Measurements from ENCODE around the gene TMEM184B. TPM values are rescaled to one million over a fixed set of nuclear protein-coding genes. Genes with fewer than 3 reads are reported as not detected.

Gene TMEM184B
- total and polyA plus RNA-seq, 2 experiments from 2014 or later = 42.2 to 95.1 TPM

DNA sequence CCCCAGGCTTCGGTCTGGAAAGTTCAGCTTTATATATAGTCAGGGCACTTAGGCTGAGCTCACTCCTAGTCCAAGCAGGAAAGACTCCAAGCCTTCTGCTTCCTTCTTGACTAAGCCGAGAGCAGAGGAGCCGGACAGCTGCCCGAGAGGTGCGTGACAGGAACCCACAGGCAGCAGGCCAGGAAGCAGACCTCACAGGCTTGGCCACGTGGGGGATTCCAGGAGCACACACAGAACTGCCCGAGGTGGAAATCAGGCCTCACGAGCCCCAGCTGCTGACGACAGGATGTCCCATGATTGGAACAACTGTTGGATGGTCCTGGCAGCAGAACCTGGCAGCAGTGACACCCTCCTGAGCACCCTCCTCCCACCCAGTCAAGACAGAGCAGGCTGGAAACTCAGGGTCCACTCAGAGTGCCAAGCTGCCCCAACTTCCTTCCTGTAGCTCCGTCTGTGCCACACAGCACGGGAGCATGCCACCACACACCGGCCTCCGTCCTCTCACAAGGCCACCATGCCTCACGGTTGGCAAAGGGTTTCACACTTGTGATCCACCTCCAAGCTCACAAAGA is 96.6 kb downstream of the TMEM184B start:
- H3K4me3 ChIP-seq = no peak overlapping the region
- Mint-ChIP-seq H3K27ac (no peak overlapping the region), H3K4me1 (peaks cover 33% of the 10 kb centered on the region), H3K36me3 (ENCODE audit: low read depth) (peaks cover 5% of the 10 kb centered on the region; the same call in 2 of the 3 replicates), H3K4me3 (no peak overlapping the region), H3K9me3 (no peaks in the 10 kb centered on the region), H3K27me3 (ENCODE audit: insufficient read depth, low read depth, poor library complexity) (peaks cover 20% of the 10 kb centered on the region)
- peaks cover 14% of the 10 kb centered on the region for H3K4me1 ChIP-seq (ENCODE audit: insufficient read depth)
- no peak overlapping the region for H3K27ac ChIP-seq (ENCODE audit: low read depth)
- H3K4me2 ChIP-seq = no peak overlapping the region
- no peaks in the 10 kb centered on the region for H4K20me1 ChIP-seq (replicated peaks; ENCODE audit: insufficient read depth)
- no peak for TF ChIP-seq ZNF114 (CRISPR knock-in tag; IDR thresholded peaks at IDR 0.05)
- TF ChIP-seq, protein P1, sequence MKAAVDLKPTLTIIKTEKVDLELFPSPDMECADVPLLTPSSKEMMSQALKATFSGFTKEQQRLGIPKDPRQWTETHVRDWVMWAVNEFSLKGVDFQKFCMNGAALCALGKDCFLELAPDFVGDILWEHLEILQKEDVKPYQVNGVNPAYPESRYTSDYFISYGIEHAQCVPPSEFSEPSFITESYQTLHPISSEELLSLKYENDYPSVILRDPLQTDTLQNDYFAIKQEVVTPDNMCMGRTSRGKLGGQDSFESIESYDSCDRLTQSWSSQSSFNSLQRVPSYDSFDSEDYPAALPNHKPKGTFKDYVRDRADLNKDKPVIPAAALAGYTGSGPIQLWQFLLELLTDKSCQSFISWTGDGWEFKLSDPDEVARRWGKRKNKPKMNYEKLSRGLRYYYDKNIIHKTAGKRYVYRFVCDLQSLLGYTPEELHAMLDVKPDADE (IDR thresholded peaks at IDR 0.05) = no peak
- TF ChIP-seq, protein P2, sequence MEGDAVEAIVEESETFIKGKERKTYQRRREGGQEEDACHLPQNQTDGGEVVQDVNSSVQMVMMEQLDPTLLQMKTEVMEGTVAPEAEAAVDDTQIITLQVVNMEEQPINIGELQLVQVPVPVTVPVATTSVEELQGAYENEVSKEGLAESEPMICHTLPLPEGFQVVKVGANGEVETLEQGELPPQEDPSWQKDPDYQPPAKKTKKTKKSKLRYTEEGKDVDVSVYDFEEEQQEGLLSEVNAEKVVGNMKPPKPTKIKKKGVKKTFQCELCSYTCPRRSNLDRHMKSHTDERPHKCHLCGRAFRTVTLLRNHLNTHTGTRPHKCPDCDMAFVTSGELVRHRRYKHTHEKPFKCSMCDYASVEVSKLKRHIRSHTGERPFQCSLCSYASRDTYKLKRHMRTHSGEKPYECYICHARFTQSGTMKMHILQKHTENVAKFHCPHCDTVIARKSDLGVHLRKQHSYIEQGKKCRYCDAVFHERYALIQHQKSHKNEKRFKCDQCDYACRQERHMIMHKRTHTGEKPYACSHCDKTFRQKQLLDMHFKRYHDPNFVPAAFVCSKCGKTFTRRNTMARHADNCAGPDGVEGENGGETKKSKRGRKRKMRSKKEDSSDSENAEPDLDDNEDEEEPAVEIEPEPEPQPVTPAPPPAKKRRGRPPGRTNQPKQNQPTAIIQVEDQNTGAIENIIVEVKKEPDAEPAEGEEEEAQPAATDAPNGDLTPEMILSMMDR (conservative IDR thresholded peaks at IDR 0.05; ENCODE audit: low read depth in 2 of 2) = no peak
- no peak for TF ChIP-seq CREB1 (CRISPR knock-in tag; IDR thresholded peaks at IDR 0.05; ENCODE audit: low read depth)
- no peak for TF ChIP-seq STAT1 (IDR thresholded peaks at IDR 0.05; ENCODE audit: unreplicated experiment)
- TF ChIP-seq EZH2phosphoT487 (IDR thresholded peaks at IDR 0.05; ENCODE audit: unreplicated experiment) = no peak
- TF ChIP-seq ZNF331 (CRISPR knock-in tag; IDR thresholded peaks at IDR 0.05; ENCODE audit: low read depth) = no peak
- TF ChIP-seq EZH2 (IDR thresholded peaks at IDR 0.05; ENCODE audit: low read depth, unreplicated experiment) = no peak
- TF ChIP-seq POLR2AphosphoS5 (IDR thresholded peaks at IDR 0.05; ENCODE audit: low read depth) = no peak
- TF ChIP-seq, protein P3, sequence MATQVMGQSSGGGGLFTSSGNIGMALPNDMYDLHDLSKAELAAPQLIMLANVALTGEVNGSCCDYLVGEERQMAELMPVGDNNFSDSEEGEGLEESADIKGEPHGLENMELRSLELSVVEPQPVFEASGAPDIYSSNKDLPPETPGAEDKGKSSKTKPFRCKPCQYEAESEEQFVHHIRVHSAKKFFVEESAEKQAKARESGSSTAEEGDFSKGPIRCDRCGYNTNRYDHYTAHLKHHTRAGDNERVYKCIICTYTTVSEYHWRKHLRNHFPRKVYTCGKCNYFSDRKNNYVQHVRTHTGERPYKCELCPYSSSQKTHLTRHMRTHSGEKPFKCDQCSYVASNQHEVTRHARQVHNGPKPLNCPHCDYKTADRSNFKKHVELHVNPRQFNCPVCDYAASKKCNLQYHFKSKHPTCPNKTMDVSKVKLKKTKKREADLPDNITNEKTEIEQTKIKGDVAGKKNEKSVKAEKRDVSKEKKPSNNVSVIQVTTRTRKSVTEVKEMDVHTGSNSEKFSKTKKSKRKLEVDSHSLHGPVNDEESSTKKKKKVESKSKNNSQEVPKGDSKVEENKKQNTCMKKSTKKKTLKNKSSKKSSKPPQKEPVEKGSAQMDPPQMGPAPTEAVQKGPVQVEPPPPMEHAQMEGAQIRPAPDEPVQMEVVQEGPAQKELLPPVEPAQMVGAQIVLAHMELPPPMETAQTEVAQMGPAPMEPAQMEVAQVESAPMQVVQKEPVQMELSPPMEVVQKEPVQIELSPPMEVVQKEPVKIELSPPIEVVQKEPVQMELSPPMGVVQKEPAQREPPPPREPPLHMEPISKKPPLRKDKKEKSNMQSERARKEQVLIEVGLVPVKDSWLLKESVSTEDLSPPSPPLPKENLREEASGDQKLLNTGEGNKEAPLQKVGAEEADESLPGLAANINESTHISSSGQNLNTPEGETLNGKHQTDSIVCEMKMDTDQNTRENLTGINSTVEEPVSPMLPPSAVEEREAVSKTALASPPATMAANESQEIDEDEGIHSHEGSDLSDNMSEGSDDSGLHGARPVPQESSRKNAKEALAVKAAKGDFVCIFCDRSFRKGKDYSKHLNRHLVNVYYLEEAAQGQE (IDR thresholded peaks at IDR 0.05; ENCODE audit: unreplicated experiment) = no peak
- TF ChIP-seq, protein P4, sequence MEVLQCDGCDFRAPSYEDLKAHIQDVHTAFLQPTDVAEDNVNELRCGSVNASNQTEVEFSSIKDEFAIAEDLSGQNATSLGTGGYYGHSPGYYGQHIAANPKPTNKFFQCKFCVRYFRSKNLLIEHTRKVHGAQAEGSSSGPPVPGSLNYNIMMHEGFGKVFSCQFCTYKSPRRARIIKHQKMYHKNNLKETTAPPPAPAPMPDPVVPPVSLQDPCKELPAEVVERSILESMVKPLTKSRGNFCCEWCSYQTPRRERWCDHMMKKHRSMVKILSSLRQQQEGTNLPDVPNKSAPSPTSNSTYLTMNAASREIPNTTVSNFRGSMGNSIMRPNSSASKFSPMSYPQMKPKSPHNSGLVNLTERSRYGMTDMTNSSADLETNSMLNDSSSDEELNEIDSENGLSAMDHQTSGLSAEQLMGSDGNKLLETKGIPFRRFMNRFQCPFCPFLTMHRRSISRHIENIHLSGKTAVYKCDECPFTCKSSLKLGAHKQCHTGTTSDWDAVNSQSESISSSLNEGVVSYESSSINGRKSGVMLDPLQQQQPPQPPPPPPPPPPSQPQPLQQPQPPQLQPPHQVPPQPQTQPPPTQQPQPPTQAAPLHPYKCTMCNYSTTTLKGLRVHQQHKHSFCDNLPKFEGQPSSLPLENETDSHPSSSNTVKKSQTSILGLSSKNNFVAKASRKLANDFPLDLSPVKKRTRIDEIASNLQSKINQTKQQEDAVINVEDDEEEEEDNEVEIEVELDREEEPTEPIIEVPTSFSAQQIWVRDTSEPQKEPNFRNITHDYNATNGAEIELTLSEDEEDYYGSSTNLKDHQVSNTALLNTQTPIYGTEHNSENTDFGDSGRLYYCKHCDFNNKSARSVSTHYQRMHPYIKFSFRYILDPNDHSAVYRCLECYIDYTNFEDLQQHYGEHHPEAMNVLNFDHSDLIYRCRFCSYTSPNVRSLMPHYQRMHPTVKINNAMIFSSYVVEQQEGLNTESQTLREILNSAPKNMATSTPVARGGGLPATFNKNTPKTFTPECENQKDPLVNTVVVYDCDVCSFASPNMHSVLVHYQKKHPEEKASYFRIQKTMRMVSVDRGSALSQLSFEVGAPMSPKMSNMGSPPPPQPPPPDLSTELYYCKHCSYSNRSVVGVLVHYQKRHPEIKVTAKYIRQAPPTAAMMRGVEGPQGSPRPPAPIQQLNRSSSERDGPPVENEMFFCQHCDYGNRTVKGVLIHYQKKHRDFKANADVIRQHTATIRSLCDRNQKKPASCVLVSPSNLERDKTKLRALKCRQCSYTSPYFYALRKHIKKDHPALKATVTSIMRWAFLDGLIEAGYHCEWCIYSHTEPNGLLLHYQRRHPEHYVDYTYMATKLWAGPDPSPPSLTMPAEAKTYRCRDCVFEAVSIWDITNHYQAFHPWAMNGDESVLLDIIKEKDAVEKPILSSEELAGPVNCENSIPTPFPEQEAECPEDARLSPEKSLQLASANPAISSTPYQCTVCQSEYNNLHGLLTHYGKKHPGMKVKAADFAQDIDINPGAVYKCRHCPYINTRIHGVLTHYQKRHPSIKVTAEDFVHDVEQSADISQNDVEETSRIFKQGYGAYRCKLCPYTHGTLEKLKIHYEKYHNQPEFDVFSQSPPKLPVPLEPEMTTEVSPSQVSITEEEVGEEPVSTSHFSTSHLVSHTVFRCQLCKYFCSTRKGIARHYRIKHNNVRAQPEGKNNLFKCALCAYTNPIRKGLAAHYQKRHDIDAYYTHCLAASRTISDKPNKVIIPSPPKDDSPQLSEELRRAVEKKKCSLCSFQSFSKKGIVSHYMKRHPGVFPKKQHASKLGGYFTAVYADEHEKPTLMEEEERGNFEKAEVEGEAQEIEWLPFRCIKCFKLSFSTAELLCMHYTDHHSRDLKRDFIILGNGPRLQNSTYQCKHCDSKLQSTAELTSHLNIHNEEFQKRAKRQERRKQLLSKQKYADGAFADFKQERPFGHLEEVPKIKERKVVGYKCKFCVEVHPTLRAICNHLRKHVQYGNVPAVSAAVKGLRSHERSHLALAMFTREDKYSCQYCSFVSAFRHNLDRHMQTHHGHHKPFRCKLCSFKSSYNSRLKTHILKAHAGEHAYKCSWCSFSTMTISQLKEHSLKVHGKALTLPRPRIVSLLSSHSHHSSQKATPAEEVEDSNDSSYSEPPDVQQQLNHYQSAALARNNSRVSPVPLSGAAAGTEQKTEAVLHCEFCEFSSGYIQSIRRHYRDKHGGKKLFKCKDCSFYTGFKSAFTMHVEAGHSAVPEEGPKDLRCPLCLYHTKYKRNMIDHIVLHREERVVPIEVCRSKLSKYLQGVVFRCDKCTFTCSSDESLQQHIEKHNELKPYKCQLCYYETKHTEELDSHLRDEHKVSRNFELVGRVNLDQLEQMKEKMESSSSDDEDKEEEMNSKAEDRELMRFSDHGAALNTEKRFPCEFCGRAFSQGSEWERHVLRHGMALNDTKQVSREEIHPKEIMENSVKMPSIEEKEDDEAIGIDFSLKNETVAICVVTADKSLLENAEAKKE (CRISPR knock-in tag; IDR thresholded peaks at IDR 0.05) = no peak
- no peak for TF ChIP-seq JUNB (IDR thresholded peaks at IDR 0.05; ENCODE audit: unreplicated experiment)
- no peak for TF ChIP-seq NANOG (IDR thresholded peaks at IDR 0.05; ENCODE audit: borderline replicate concordance)
- DNase-seq (ENCODE audit: low spot score) = no peak
- no peaks in the 10 kb centered on the region for H3K79me2 ChIP-seq (replicated peaks; ENCODE audit: insufficient read depth)
- H2AFZ ChIP-seq = no peak overlapping the region
- no peak for ATAC-seq
- no peaks in the 10 kb centered on the region for H3K27me3 ChIP-seq (ENCODE audit: insufficient read depth)
- peaks cover 5% of the 10 kb centered on the region; the same call in 1 of the 2 replicates for H3F3A ChIP-seq (replicated peaks; ENCODE audit: low read depth)
- H3K9me2 ChIP-seq (ENCODE audit: insufficient read depth) = no peaks in the 10 kb centered on the region
- no peaks in the 10 kb centered on the region for H3K36me3 ChIP-seq (ENCODE audit: insufficient read depth)

Data from GM23338 (cell line).